Kidney epithelial cell (primary cell): ENCODE results near the gene LOC128125822.

Experiments used
- DNase-seq: peaks from one replicate; pipeline ENCODE4 v3.0.0-alpha.2; 2010; ENCODE audit warnings: low read depth
- H3K27me3 ChIP-seq: 2 replicates; pipeline ENCODE4 v1.6.0; 2011; ENCODE audit warnings: low read length; ENCODE audit not compliant: control insufficient read depth, insufficient read depth
- H3K36me3 ChIP-seq: 2 replicates; pipeline ENCODE4 v1.5.1; 2011; ENCODE audit warnings: low read length; ENCODE audit not compliant: control insufficient read depth, insufficient read depth
- H3K4me3 ChIP-seq: 2 replicates; pipeline ENCODE4 v1.5.1; 2011; ENCODE audit warnings: low read depth, mild to moderate bottlenecking, control low read depth, low read length
- TF ChIP-seq, protein P1 (sequence below): IDR thresholded peaks from 2 replicates; pipeline ENCODE4 v1.5.1; 2011; ENCODE audit warnings: mild to moderate bottlenecking, moderate library complexity, low read length, control low read depth, inconsistent platforms; ENCODE audit not compliant: insufficient read depth, poor library complexity, severe bottlenecking

The LOC128125822 gene

GRCh38 chr6:63537959-63538300, 34.4 kb upstream of the LOC128125822 start:
- TF ChIP-seq, protein P1, sequence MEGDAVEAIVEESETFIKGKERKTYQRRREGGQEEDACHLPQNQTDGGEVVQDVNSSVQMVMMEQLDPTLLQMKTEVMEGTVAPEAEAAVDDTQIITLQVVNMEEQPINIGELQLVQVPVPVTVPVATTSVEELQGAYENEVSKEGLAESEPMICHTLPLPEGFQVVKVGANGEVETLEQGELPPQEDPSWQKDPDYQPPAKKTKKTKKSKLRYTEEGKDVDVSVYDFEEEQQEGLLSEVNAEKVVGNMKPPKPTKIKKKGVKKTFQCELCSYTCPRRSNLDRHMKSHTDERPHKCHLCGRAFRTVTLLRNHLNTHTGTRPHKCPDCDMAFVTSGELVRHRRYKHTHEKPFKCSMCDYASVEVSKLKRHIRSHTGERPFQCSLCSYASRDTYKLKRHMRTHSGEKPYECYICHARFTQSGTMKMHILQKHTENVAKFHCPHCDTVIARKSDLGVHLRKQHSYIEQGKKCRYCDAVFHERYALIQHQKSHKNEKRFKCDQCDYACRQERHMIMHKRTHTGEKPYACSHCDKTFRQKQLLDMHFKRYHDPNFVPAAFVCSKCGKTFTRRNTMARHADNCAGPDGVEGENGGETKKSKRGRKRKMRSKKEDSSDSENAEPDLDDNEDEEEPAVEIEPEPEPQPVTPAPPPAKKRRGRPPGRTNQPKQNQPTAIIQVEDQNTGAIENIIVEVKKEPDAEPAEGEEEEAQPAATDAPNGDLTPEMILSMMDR: no peak
- Histone ChIP-seq H3K4me3 (no peak overlapping the region), H3K27me3 (no peaks in the 10 kb centered on the region), H3K36me3 (no peaks in the 10 kb centered on the region)
- no peak for DNase-seq

GRCh38 chr6:63538550-63538949, 33.7 kb upstream of the LOC128125822 start:
- H3K27me3 ChIP-seq: no peaks in the 10 kb centered on the region
- DNase-seq: no peak
- no peaks in the 10 kb centered on the region for H3K36me3 ChIP-seq
- no peak overlapping the region for H3K4me3 ChIP-seq
- TF ChIP-seq, protein P1: no peak

GRCh38 chr6:63543001-63543400, 29.3 kb upstream of the LOC128125822 start:
- Histone ChIP-seq H3K36me3 (no peaks in the 10 kb centered on the region), H3K4me3 (no peak overlapping the region), H3K27me3 (no peaks in the 10 kb centered on the region)
- DNase-seq: no peak
- TF ChIP-seq, protein P1: no peak

GRCh38 chr6:63543982-63544381, 28.3 kb upstream of the LOC128125822 start:
- TF ChIP-seq, protein P1: no peak
- H3K36me3 ChIP-seq: no peaks in the 10 kb centered on the region
- DNase-seq: no peak
- H3K4me3 ChIP-seq: no peak overlapping the region
- no peaks in the 10 kb centered on the region for H3K27me3 ChIP-seq

DNA sequence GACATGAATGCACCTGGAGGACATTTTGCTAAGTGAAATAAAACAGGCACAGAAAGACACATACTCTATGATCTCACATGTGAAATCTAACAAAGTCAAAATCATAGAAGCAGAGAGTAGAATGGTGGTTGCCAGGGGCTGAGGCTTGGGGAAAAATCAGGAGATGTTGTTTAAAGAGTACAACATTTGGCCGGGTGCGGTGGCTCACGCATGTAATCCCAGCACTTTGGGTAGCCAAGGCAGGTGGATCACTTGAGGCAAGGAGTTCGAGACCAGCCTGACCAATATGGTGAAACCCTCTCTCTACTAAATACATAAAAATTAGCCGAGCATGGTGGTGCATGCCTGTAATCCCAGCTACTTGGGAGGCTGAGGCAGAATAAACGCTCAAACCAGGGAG, 26.0 kb upstream of the LOC128125822 start:
- no peaks in the 10 kb centered on the region for H3K27me3 ChIP-seq
- no peak overlapping the region for H3K4me3 ChIP-seq
- H3K36me3 ChIP-seq: no peaks in the 10 kb centered on the region
- DNase-seq: no peak
- TF ChIP-seq, protein P1: no peak

GRCh38 chr6:63546697-63547096, 25.6 kb upstream of the LOC128125822 start:
- Histone ChIP-seq H3K36me3 (no peaks in the 10 kb centered on the region), H3K27me3 (no peaks in the 10 kb centered on the region), H3K4me3 (no peak overlapping the region)
- TF ChIP-seq, protein P1: no peak
- no peak for DNase-seq
